Esophagus muscularis mucosa (tissue), 3 donors: ENCODE data around the gene NSD1.

Experiments
- POLR2A ChIP-seq: fragments of 450-650 bp; IDR thresholded peaks from one replicate; pipeline ENCODE4 v1.6.1; 2017; ENCODE audit warnings: antibody characterized with exemption, moderate library complexity, mild to moderate bottlenecking, low read depth
- TF ChIP-seq, protein P1 (sequence below), 3 experiments: fragments of 200-600 bp in 2 of 3; fragments of 450-650 bp in 1 of 3; sonication (generic) in 2 of 3; IDR thresholded peaks; one replicate each; pipeline ENCODE4 v1.5.1; 2017 to 2019; ENCODE audit warnings: antibody characterized with exemption in 3 of 3, mild to moderate bottlenecking in 2 of 3, moderate library complexity in 1 of 3

GRCh38 chr5:177085985-177086653 is 47.5 kb upstream of the NSD1 start:
- TF ChIP-seq, protein P1, sequence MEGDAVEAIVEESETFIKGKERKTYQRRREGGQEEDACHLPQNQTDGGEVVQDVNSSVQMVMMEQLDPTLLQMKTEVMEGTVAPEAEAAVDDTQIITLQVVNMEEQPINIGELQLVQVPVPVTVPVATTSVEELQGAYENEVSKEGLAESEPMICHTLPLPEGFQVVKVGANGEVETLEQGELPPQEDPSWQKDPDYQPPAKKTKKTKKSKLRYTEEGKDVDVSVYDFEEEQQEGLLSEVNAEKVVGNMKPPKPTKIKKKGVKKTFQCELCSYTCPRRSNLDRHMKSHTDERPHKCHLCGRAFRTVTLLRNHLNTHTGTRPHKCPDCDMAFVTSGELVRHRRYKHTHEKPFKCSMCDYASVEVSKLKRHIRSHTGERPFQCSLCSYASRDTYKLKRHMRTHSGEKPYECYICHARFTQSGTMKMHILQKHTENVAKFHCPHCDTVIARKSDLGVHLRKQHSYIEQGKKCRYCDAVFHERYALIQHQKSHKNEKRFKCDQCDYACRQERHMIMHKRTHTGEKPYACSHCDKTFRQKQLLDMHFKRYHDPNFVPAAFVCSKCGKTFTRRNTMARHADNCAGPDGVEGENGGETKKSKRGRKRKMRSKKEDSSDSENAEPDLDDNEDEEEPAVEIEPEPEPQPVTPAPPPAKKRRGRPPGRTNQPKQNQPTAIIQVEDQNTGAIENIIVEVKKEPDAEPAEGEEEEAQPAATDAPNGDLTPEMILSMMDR (IDR thresholded peaks at IDR 0.05), result no peak
- no peak for TF ChIP-seq POLR2A
